22Rv1 (cell line): ENCODE results near the gene KRT6A.

ENCODE experiments used
- CTCF ChIP-seq: fragments of 450-650 bp; IDR thresholded peaks from 2 replicates; pipeline ENCODE4 v1.5.1; 2017; ENCODE audit warnings: mild to moderate bottlenecking
- ZFX ChIP-seq: fragments of 450-650 bp; IDR thresholded peaks from 2 replicates; pipeline ENCODE4 v1.6.1; 2017; ENCODE audit warnings: antibody characterized with exemption, borderline replicate concordance

DNA sequence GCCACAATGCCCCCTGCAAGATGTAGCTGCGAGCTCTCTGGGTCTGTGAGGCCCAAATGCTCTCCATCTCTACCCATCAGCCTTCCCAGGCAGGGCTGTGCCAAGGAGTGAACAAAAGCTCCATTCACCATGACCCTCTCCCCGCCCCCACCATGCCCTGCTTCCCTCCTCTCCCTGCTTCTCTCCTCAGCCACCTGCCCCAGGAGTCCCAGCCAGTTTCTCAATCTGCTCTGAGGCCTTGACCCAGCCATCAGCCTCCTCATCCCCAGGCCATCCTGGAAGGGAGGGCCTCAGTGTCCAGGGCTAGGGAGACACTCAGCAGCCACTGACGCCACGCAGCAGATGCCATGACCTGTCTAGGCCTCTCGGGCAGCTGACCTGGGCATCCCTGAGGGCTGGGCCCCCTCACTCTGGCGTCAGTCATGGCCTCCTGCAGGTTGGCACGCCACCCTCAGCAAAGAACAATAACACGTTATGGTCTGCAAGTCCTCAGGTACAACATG is 35.6 kb upstream of the KRT6A start:
- TF ChIP-seq CTCF (no peak), ZFX (no peak)
